GM18507 (cell line): Measurements from ENCODE around the gene KLHL2.
"Not testable (repeated sequence)": the region's sequence is repeated elsewhere in the genome, so short reads cannot be mapped to it uniquely, and the experiment has no call there.

Experiments used
- DNase-seq: peaks from one replicate; pipeline ENCODE4 v3.0.0; 2011; ENCODE audit warnings: low read depth; ENCODE audit not compliant: insufficient read length; ENCODE audit errors: extremely low spot score
- FAIRE-seq: peaks from 2 replicates; lab custom pipeline; 2011; peaks lifted over from hg19 to GRCh38; lab: Jason Lieb, UNC

Gene KLHL2, protein sequence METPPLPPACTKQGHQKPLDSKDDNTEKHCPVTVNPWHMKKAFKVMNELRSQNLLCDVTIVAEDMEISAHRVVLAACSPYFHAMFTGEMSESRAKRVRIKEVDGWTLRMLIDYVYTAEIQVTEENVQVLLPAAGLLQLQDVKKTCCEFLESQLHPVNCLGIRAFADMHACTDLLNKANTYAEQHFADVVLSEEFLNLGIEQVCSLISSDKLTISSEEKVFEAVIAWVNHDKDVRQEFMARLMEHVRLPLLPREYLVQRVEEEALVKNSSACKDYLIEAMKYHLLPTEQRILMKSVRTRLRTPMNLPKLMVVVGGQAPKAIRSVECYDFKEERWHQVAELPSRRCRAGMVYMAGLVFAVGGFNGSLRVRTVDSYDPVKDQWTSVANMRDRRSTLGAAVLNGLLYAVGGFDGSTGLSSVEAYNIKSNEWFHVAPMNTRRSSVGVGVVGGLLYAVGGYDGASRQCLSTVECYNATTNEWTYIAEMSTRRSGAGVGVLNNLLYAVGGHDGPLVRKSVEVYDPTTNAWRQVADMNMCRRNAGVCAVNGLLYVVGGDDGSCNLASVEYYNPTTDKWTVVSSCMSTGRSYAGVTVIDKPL

DNA sequence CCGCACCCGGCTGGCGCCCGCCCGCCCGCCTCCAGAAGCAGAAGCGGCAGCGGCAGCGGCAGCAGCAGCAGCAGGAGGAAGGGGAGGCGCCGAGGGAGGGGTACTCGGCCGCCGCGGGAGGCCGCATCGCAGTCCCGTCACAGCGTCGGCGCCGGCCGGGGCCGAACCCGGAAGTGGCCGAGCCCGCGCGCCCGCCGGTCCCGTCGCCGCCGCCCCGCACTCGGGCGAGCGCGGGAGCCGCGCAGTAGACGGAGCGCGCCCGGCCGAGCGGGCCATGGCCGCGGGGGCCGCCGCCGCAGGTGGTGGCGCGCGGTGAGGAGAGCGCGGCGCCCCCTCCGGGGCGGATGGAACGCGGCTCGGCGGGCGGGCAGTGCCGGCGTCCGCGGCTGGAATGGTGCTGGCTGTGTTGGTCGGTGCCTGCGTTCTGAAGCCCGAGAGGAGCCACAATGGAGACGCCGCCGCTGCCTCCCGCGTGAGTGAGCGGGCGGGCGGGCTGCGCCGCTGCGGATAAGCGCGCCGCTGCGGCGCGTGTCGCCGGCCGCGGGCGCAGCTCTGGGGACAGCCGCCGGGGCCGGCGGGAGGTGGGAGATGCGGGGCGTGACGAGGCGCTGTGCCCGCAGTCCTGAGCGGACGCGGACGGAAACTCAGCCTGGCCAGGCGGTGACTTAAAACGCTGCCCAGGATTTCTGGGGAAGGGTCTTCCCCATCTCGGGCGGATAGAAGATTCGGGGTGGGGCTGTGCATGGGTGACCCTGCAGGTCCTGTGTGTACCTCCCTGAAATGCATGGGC is at the start of gene KLHL2:
KLHL2 (plus strand) TSS at position 131 of the 790 bp plus-strand sequence; CDS start at position 447, 316 bp downstream.
- peak; percentile 74 for DNase-seq
- FAIRE-seq, result peak; percentile 12

DNA sequence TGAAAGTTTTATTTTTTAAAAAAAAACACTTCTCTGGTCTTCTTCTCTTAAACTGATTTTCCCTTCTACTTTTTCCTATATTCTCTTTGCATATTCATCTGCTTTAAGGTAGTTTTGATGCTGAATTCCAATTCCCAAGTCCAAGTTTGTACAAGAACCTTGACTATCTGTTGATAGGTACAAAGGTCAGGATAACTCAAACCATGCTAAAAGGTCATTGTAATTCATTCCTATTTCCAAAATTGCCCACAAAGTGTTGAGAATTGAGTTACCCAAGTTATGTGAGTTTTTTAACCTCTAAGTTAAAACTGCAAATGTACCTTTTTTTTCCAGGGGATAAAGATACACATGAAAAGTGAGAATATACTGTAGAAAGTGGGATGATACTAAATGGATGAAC is 48.6 kb upstream of the KLHL2 start:
- DNase-seq, result no peak
- no peak for FAIRE-seq

DNA sequence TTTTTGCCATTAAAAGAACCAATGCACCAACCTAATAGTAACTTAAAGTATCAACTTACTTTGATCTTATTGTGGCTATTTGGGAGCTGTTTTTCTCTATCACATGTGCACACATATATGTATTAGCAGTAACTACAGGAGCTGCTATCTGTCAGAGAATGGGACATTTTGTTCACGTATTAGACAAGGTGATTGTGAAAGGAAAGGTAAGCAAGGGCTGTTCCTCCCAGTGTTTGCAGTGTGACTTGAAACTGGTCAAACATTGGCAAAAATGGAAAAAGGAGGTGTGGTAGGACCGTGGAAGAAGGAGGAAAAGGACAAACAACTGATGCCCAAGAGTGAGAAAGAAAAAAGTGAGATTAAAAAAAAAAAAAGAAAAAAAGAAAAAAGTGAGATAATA is 43.1 kb upstream of the KLHL2 start:
- FAIRE-seq (no peak), DNase-seq (no peak)

DNA sequence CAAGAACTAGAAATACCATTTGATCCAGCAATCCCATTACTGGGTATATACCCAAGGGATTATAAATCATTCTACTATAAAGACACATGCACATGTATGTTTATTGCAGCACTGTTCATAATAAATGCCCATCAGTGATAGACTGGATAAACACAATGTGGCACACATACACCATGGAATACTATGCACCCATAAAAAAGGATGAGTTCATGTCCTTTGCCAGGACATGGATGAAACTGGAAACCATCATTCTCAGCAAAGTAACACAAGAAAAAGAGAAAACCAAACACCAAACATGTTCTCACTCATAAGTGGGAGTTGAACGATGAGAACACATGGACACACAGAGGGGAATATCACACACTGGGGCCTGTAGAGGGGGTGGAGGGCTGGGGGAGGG is 40.5 kb upstream of the KLHL2 start:
- DNase-seq, FAIRE-seq: not testable (repeated sequence)

DNA sequence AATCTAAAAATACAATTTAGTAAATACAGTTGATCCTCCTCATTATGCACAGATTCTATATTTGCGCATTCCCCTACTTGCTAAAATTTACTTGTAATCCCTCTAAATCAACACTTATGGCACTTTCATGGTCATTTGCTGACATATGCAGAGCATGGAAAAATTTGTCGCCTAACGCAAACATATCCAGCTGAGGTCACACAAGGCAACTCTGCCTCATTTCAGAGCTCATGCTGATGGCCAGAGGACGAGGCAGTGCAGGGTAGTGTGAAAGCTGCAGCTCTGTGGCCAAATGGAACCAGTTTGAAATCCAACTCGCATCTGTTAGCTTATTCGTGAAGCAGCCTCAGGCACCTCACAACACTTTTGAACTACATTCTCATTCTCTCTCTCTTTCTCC is 39.7 kb upstream of the KLHL2 start:
- FAIRE-seq, result no peak
- DNase-seq, result no peak

DNA sequence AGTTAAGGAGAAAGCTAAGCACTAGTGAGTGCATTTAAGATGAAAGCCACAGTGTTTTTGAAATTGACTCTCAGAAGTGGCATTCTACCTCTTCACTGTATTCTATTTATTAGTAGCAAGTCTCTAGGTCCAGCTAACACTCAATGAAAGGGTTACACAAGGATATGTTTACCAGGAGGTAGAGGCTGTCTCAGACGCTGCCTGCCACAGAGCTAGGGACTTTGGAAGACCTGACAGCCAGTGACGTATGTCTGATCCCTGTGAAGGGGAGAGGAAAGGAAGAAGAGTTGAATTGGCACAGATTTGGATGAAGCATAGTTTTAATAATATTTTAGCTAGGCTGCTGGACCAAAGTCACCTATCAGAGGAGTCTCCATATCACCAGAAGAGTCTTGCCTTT is 36.5 kb upstream of the KLHL2 start:
- DNase-seq (no peak), FAIRE-seq (no peak)

DNA sequence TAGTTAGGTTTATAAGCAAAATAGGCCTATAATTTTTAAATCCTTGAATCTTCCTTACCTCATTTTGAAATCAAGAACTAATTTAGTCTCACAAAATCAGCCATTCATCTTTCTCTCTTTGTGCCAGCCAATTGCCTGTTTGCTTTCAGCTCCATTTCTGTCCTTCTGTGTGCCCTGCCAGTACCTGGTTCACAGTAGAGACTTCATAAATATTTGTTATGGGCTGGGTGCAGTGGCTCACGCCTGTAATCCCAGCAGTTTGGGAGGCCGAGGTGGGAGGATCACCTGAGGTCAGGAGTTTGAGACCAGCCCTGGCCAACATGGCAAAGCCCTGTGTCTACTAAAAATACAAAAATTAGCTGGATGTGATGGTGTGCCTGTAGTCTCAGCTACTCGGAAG is 31.9 kb upstream of the KLHL2 start:
- not testable (repeated sequence) for DNase-seq, FAIRE-seq

DNA sequence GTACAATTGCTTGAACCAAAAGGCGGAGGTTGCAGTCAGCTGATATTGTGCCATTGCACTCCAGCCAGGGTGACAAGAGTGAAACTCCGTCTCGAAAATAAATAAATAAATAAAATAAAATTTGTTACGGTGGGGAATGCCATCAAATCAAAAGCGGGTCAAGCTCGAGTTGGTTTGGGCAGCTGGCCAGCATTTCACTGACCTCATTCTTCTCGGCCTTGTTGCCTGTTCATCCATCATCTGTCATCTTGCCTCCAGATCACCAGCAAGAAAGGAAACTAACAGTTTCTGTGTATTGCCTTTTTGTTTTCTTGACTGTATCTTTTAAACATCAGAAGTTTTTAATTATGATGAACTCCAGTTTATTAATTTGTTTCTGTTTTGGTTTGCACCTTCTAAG is 31.5 kb upstream of the KLHL2 start:
- no peak for FAIRE-seq
- no peak for DNase-seq

DNA sequence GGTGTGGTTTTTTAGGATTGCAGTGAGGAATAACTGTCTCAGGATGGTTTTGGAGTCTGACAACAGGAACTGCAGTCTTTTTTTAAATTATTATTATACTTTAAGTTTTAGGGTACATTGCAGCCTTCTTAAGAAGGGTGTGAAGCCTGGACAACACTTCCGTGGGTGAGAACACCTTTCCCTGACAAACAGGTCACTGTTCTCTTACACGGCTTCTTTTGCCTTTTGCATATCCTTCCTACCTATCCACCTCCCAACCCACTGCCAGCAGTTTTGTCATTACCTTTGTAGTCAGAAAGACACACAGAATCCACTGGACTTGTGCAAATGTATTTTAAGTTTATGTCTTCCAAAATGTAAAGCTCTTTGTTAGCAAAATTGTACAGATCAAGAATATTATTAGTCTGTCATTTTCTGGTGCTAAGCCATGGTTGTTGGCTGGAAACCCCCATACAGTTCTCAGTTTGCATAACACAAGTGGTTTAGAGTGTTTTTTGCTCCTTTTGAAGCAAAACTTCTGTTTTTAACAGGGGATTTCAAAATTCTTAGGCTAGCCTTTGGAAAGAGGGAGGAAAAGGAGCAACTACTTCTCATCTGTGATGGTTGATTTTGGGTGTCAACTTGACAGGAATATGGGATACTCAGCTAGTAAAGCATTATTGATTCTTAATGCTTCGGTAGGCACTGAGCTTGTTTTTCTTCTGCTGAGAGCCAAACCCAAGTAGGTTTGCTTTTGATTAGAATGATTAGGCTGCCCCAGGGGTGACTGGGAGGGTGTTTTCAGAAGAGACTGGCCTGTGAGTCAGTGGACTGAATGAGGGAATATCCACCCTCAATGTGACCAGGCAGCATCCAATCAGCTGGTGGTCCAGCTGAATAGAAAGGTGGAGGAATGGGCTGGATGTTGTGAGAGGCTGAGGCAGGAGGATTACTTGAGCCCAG is 29.4 kb upstream of the KLHL2 start:
- no peak for DNase-seq
- no peak for FAIRE-seq

DNA sequence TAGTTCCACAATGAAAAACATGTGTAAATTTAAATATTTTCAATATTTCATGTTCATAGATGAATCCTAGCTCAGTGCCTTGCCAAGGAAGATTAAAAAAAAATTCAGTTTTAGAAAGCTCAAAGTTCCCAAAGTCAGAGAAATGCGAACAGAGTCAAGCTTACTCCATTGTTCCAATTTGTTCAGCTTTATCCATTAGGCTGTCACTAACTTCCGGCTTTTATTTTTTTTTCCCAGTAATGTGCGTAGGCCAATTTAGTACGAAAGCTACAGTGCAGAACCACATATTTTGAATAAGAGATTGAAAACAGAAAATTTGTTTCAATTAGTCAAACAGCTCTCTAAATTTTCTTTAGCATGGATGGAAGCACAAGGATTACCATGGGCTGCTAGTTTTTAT is 23.1 kb upstream of the KLHL2 start:
- DNase-seq (no peak), FAIRE-seq (no peak)

DNA sequence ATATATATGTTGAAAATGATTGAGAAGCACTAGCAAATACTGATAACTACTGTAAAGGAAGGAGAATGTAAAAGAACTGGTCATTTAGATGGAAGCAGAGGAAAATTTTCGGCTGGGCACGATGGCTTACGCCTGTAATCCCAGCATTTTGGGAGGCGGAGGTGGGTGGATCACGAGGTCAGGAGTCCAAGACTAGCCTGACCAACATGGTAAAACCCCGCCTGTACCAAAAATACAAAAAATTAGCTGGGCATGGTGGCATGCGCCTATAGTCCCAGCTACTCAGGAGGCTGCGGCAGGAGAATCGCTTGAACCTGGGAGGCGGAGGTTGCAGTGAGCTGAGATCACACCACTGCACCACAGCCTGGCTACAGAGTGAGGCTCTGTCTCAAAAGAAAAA is 22.4 kb upstream of the KLHL2 start:
- DNase-seq, FAIRE-seq: not testable (repeated sequence)

DNA sequence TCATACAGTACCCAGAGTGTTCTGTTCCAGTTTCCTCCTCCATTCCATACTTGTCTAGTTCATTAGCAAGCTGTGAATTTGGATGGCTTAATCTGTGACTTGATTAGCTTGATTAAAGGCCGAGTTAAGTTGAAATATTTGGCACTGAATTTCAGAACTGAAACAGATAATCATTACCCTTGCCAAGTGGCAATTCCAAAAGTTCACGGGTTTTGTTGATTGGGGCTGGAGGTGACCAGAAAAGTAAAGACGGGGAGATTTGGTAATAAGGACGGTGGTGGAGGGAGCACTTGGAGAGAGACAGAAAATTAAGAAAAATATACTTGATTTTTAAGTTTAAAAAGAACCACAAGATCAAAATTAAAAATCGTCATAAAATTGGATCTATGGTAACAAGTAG is 21.9 kb upstream of the KLHL2 start:
- FAIRE-seq, result no peak
- no peak for DNase-seq

DNA sequence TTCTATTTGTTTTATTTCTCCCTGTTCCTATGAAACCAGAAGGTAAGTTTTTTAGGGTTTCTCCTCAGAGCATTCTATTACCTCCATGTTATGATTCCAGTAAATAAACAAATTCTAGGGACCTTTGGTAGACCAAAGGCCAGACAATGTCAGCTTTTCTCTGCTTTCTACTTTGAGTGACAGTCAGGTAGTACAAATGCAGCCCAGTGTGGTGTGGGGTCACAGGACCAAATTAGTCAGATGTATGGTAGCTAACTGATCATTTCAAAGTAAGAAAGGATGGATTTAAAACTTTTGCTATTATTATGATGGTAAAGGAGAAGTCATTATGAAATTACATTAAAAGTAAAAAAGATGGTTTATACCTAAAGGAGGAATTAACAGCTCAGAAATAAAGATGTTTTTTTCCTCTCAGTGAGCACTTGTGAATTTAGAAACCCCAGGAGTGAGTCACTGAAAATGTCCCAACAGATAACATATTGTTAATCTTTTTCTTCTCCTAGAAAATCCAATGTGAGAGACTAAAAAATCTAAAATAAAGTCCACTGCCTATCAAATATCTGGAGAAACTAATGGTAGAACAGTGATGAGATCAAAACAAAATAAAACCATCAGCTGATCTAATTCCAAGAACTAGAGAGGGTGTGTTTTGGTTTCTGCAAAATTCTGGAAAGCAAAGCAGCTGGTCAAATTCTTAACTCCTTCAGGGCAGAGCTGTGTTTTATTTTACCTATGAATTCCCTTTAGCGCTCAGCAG is 16.6 kb upstream of the KLHL2 start:
- FAIRE-seq (no peak), DNase-seq (no peak)

DNA sequence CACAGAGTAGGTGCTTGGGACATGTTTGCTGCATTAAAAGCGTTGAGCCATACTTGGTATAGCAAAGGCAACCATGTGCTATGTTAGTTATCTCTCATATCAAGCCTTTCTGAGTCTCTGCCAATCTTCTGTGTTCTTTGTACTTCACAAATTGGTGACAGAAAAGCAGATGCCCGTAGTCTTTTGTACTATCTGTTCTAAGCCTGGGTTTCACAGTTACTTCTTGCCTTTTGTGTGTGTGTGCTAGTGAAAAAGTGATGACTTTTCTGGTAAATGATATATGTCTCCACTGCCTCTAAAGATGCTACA is 16.1 kb upstream of the KLHL2 start:
- DNase-seq, result no peak
- FAIRE-seq, result no peak

DNA sequence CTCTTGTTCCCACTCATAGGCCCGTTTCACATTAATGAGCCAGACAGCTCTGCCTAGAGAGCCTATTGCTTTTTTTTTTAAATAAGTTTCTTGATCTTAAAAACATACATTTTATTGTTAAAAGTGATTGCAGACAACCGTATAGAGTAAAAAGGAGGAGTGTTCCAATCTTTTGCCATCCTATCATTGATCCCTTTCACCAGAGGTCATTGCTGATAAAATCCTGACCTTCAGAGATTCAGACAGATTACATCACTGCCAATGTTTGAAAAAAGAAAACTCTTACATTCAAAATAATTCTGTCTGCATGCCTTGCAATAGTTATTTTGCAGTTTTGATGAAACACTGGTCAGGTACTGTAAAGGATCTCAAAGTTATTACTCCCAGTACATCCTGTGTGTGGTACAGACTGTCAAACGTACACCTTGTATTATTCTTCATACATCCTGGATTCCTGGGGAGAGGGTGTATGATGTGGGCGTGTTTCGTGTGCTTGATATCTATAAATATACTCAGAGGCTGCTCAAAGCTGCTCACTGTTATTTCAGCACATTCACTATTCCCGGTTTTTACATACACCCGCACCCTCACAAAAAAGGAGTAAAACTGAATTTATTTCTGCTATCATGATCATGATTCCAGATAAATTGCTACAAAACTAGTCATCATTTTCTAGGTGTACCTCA is 15.4 kb upstream of the KLHL2 start:
- FAIRE-seq, result no peak
- no peak for DNase-seq

DNA sequence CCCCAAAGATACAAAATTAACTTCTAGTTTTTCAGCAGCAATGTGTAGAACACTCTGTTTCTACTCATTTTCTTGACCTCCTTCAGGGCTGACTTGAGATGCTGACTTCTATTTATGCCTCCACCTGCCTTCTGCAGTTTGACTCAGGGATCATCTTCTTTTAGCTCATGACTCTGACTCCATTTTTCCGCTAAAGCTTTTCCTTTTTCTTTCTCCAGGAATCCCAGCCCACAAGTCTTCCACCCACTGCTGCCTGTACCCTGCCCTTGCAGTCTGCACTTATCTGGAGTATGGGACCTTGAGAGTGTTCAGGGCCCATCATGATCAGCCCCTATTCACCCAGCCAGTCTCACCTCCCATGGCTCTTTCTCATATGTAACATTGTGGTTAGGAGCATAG is 14.9 kb upstream of the KLHL2 start:
- FAIRE-seq (no peak), DNase-seq (no peak)

DNA sequence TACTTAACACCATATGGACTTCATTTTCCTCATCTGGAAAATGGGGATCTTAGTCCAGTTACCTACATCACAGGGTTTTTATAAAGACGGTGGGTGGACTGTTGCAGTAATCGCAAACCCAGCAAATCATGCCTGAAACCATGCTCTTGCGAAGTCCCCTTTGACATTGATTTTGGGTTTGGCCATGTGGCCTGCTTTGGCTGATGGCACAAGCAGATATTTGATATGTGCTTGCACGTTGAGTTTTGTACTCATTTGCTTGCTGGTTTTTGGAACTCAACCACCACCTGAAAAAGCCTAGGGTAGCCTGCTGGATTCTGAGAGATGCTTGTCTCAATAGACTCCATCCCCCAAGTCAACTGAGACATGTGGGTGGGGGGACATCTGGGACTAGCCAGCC is 14.4 kb upstream of the KLHL2 start:
- no peak for DNase-seq
- FAIRE-seq, result no peak

DNA sequence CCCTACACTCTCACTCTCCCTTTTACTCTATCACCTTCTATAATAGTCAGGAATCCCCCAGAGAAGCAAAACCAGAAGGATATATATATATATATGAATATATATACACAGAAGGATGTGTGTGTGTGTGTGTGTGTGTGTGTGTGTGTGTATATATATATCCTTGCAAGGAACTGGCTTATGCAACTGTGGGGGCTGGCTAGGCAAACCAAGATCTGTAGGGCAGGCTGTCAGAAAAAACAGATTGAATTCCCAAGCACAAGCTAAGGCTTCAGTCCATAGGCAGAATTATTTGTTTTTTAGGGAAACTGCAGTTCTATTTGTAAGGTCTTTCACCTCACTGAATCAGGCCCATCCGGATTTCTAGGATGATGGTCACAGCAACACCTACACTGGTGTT is 13.0 kb upstream of the KLHL2 start:
- DNase-seq (no peak), FAIRE-seq (no peak)
